Caco-2 (cell line): ENCODE data around the gene TMEM115. TPM values are rescaled to one million over a fixed set of nuclear protein-coding genes. Genes with fewer than 3 reads are reported as not detected.
A peak's percentile ranks its signal among the peaks of the same experiment; 100 is the strongest.

Experiments used
- BruUV-seq: library from RNA; stranded (reverse); fragments of 400-500 nt; replicated peaks from 2 replicates; lab custom pipeline; 2021; lab: Mats Ljungman, UMichigan
- CTCF ChIA-PET: fragments of 300-600 bp; sonication (Branson Sonifier 250); formaldehyde crosslinking; loops from one replicate; lab custom pipeline; 2022; ENCODE audit warnings: antibody characterized with exemption; lab: Charles Lee
- POLR2A ChIA-PET: fragments of 300-600 bp; sonication (Branson Sonifier 250); formaldehyde crosslinking; loops from one replicate; lab custom pipeline; 2022; ENCODE audit warnings: antibody characterized with exemption; lab: Charles Lee
- DNase-seq, 2 experiments: peaks; one replicate each; pipeline versions ENCODE4 v3.0.0 to v3.0.0-alpha.2; 2020 to 2022
- H3K27me3 ChIP-seq: replicated peaks from 2 replicates; pipeline ENCODE4 v1.6.0; 2011; ENCODE audit warnings: low read length; ENCODE audit not compliant: control insufficient read depth, insufficient read depth
- H3K36me3 ChIP-seq: 2 replicates; pipeline ENCODE4 v1.5.1; 2011; ENCODE audit warnings: low read length; ENCODE audit not compliant: control insufficient read depth, insufficient read depth
- H3K4me1 ChIP-seq: fragments of 250-450 bp; sonication (Bioruptor Pico); 2 replicates; pipeline ENCODE4 v1.5.1; 2020; ENCODE audit warnings: mild to moderate bottlenecking
- H3K4me3 ChIP-seq: 2 replicates; pipeline ENCODE4 v1.5.1; 2011; ENCODE audit warnings: low read depth, mild to moderate bottlenecking, control low read depth, low read length
- H3K9me3 ChIP-seq: fragments of 250-450 bp; sonication (Bioruptor Pico); 2 replicates; pipeline ENCODE4 v1.5.1; 2020; ENCODE audit warnings: mild to moderate bottlenecking, moderate library complexity
- H3K27ac Mint-ChIP-seq: one replicate; pipeline ENCODE4 v1.8.0; 2022; ENCODE audit warnings: mixed read lengths; ENCODE audit not compliant: unreplicated experiment
- H3K27me3 Mint-ChIP-seq: one replicate; pipeline ENCODE4 v1.8.0; 2022; ENCODE audit warnings: mixed read lengths; ENCODE audit not compliant: insufficient read depth, unreplicated experiment
- H3K36me3 Mint-ChIP-seq: one replicate; pipeline ENCODE4 v1.8.0; 2022; ENCODE audit warnings: mild to moderate bottlenecking, mixed read lengths; ENCODE audit not compliant: insufficient read depth, unreplicated experiment
- H3K4me1 Mint-ChIP-seq: one replicate; pipeline ENCODE4 v1.8.0; 2022; ENCODE audit warnings: low read depth, mixed read lengths; ENCODE audit not compliant: unreplicated experiment
- H3K4me3 Mint-ChIP-seq: one replicate; pipeline ENCODE4 v1.8.0; 2022; ENCODE audit warnings: mild to moderate bottlenecking, moderate library complexity, mixed read lengths; ENCODE audit not compliant: unreplicated experiment
- H3K9me3 Mint-ChIP-seq: one replicate; pipeline ENCODE4 v1.8.0; 2022; ENCODE audit warnings: mixed read lengths; ENCODE audit not compliant: unreplicated experiment
- CTCF ChIP-seq, 2 experiments: fragments of 200-600 bp in 1 of 2; IDR thresholded peaks; 1 replicate in 1 of 2; 2 replicates in 1 of 2; pipeline versions ENCODE4 v1.5.1 to v1.8.0; 2011 to 2022; ENCODE audit warnings: antibody characterized with exemption in 1 of 2, control low read depth in 1 of 2, inconsistent platforms in 1 of 2, low read depth in 1 of 2, low read length in 1 of 2, mild to moderate bottlenecking in 1 of 2, moderate library complexity in 1 of 2; ENCODE audit not compliant: insufficient read depth in 1 of 2, severe bottlenecking in 1 of 2, unreplicated experiment in 1 of 2
- intact Hi-C: fragments of 100-400 bp; cut with micrococcal nuclease; formaldehyde crosslinking; loops from one replicate; pipeline ENCODE4 v1.10.0; 2022; ENCODE audit not compliant: unreplicated experiment
- total RNA-seq: library from RNA; stranded (reverse); gene quantifications from 2 replicates; pipeline ENCODE4 v1.2.3, GENCODE V29; 2022

TMEM115 gene
- total RNA-seq, 1 experiment from 2014 or later: 23.9 TPM

GRCh38 chr3:50353245-50354004, 5.9 kb downstream of the TMEM115 start:
- TF ChIP-seq CTCF (IDR thresholded peaks at IDR 0.05; ENCODE audit: insufficient read depth in 1 of 2, low read depth in 1 of 2, low read length in 1 of 2, severe bottlenecking in 1 of 2, unreplicated experiment in 1 of 2): no peak
- POLR2A ChIA-PET: no interaction called here
- Mint-ChIP-seq H3K4me3 (no peak overlapping the region), H3K9me3 (no peaks in the 10 kb centered on the region), H3K4me1 (peaks cover 8% of the 10 kb centered on the region), H3K27me3 (no peaks in the 10 kb centered on the region), H3K36me3 (peaks cover 39% of the 10 kb centered on the region), H3K27ac (no peak overlapping the region)
- DNase-seq: no peak
- Histone ChIP-seq H3K4me1 (peaks cover 21% of the 10 kb centered on the region), H3K36me3 (peaks cover 4% of the 10 kb centered on the region; the same call in 1 of the 2 replicates), H3K27me3 (no peaks in the 10 kb centered on the region), H3K4me3 (no peak overlapping the region), H3K9me3 (no peaks in the 10 kb centered on the region)
- CTCF ChIA-PET: interaction anchor here (0.5 to 1.0 kb wide), 4 partner anchors 16 to 258 kb away, joined by 3 to 10 read pairs (median 3); no protein-coding TSS in a partner anchor
- BruUV-seq: no TSS peak
- intact Hi-C loops: loop anchor here (5.0 kb wide), 1 partner anchor 259 kb away; the partner anchor contains the start of gene CISH

GRCh38 chr3:50352781-50353180, 6.5 kb downstream of the TMEM115 start:
- ChIA-PET POLR2A (no interaction called here), CTCF (interaction anchor here (0.7 to 1.0 kb wide), 2 partner anchors 16 to 258 kb away, joined by 3 to 10 read pairs; no protein-coding TSS in a partner anchor)
- H3K4me1 ChIP-seq: peaks cover 15% of the 10 kb centered on the region

More at GRCh38 chr3:50352781-50353180, 6.5 kb downstream of the TMEM115 start:
- Histone ChIP-seq H3K36me3 (peaks cover 4% of the 10 kb centered on the region; the same call in 1 of the 2 replicates), H3K27me3 (no peaks in the 10 kb centered on the region), H3K9me3 (no peaks in the 10 kb centered on the region), H3K4me3 (no peak overlapping the region)
- intact Hi-C loops: loop anchor here (5.0 kb wide), 1 partner anchor 260 kb away; the partner anchor contains the start of gene CISH
- Mint-ChIP-seq H3K4me1 (peaks cover 7% of the 10 kb centered on the region), H3K9me3 (no peaks in the 10 kb centered on the region), H3K27ac (no peak overlapping the region), H3K36me3 (peaks cover 34% of the 10 kb centered on the region), H3K27me3 (no peaks in the 10 kb centered on the region), H3K4me3 (no peak overlapping the region)
- BruUV-seq: no TSS peak
- DNase-seq: no peak
- peak; percentile 12 to 19 for TF ChIP-seq CTCF (IDR thresholded peaks at IDR 0.05; ENCODE audit: insufficient read depth in 1 of 2, low read depth in 1 of 2, low read length in 1 of 2, severe bottlenecking in 1 of 2, unreplicated experiment in 1 of 2)
